Left ventricle myocardium inferior (tissue), 1 donor: ENCODE measurements around the gene PSMD8. TPM values are rescaled to one million over a fixed set of nuclear protein-coding genes. Genes with fewer than 3 reads are reported as not detected.
A peak's percentile ranks its signal among the peaks of the same experiment; 100 is the strongest.
"Not testable (repeated sequence)": the region's sequence is repeated elsewhere in the genome, so short reads cannot be mapped to it uniquely, and the experiment has no call there.

Experiments
- DNase-seq: peaks from one replicate; pipeline ENCODE4 v3.0.0-alpha.2; 2020
- H3K27ac ChIP-seq: fragments of 200-600 bp; replicated peaks from 2 replicates; pipeline ENCODE4 v1.8.0; 2021
- H3K27me3 ChIP-seq: fragments of 200-600 bp; 2 replicates; pipeline ENCODE4 v1.8.0; 2021; ENCODE audit warnings: low read depth
- H3K36me3 ChIP-seq: fragments of 200-600 bp; 2 replicates; pipeline ENCODE4 v1.8.0; 2021
- H3K4me1 ChIP-seq: fragments of 200-600 bp; 2 replicates; pipeline ENCODE4 v1.8.0; 2021
- H3K4me3 ChIP-seq: fragments of 200-600 bp; 2 replicates; pipeline ENCODE4 v1.8.0; 2021; ENCODE audit warnings: mild to moderate bottlenecking, moderate library complexity
- H3K9me3 ChIP-seq: fragments of 200-600 bp; replicated peaks from 2 replicates; pipeline ENCODE4 v1.8.0; 2021
- CTCF ChIP-seq: fragments of 200-600 bp; IDR thresholded peaks from 2 replicates; pipeline ENCODE4 v1.8.0; 2021; ENCODE audit warnings: antibody characterized with exemption, mild to moderate bottlenecking, borderline replicate concordance
- intact Hi-C: fragments of 100-400 bp; cut with micrococcal nuclease; formaldehyde crosslinking; loops from one replicate; pipeline ENCODE4 v1.11.0; 2022
- total RNA-seq: library from RNA; stranded (reverse); fragmentation: NEBNext Ultra II Directional; extraction: Animal tissue kit (Norgen Biotek cat#: 25700); gene quantifications from one replicate; pipeline ENCODE4 v1.2.1, GENCODE V29; 2021
- donor health status: DM: no; HTN: yes; CAD: no; lungs with severe emphysema.

The PSMD8 gene
- total RNA-seq, 1 donor from 2014 or later, result 349 TPM

- Histone ChIP-seq H3K9me3 (no peaks in the 10 kb centered on the region), H3K4me3 (peak overlapping the region; percentile 71), H3K27me3 (no peaks in the 10 kb centered on the region), H3K27ac (peak overlapping the region; percentile 97), H3K36me3 (no peaks in the 10 kb centered on the region), H3K4me1 (peaks cover 11% of the 10 kb centered on the region)
- intact Hi-C loops, result no loop called here
- no peak for TF ChIP-seq CTCF
- peak; percentile 96 for DNase-seq
Measured at GRCh38 chr19:38335949-38336637, 38.3 kb upstream of the PSMD8 start.

- no peaks in the 10 kb centered on the region for H3K9me3 ChIP-seq
- intact Hi-C loops, result no loop called here
- H3K27me3 ChIP-seq, result no peaks in the 10 kb centered on the region
- DNase-seq, result peak; percentile 94
- peak overlapping the region; percentile 97 for H3K27ac ChIP-seq
- no peaks in the 10 kb centered on the region for H3K36me3 ChIP-seq
- H3K4me3 ChIP-seq, result peak overlapping the region; percentile 71
- H3K4me1 ChIP-seq, result peaks cover 11% of the 10 kb centered on the region
- TF ChIP-seq CTCF, result no peak
Measured at GRCh38 chr19:38336638-38337359, 37.6 kb upstream of the PSMD8 start.

GRCh38 chr19:38337360-38337653 lies 37.1 kb upstream of the PSMD8 start:
- TF ChIP-seq CTCF, result no peak
- Histone ChIP-seq H3K4me1 (peaks cover 11% of the 10 kb centered on the region), H3K36me3 (no peaks in the 10 kb centered on the region), H3K27ac (peak overlapping the region; percentile 97), H3K9me3 (no peaks in the 10 kb centered on the region), H3K27me3 (no peaks in the 10 kb centered on the region), H3K4me3 (peak overlapping the region; percentile 71)
- DNase-seq, result no peak
- intact Hi-C loops, result no loop called here

- H3K9me3 ChIP-seq, H3K36me3 ChIP-seq, intact Hi-C loops, DNase-seq, H3K27ac ChIP-seq, H3K27me3 ChIP-seq, H3K4me3 ChIP-seq: not testable (repeated sequence)
- peaks cover 11% of the 10 kb centered on the region for H3K4me1 ChIP-seq
Measured at GRCh38 chr19:38339011-38339410, 35.4 kb upstream of the PSMD8 start.

- intact Hi-C loops, result no loop called here
- H3K4me3 ChIP-seq, result no peak overlapping the region
- DNase-seq, result no peak
- no peaks in the 10 kb centered on the region for H3K36me3 ChIP-seq
- TF ChIP-seq CTCF, result no peak
- no peaks in the 10 kb centered on the region for H3K27me3 ChIP-seq
- H3K27ac ChIP-seq, result no peak overlapping the region
- peaks cover 7% of the 10 kb centered on the region for H3K4me1 ChIP-seq
- no peaks in the 10 kb centered on the region for H3K9me3 ChIP-seq
Measured at GRCh38 chr19:38340927-38341326, 33.4 kb upstream of the PSMD8 start.

GRCh38 chr19:38346837-38347236 lies 27.5 kb upstream of the PSMD8 start:
- no peak for TF ChIP-seq CTCF
- Histone ChIP-seq H3K36me3 (no peaks in the 10 kb centered on the region), H3K27ac (no peak overlapping the region), H3K4me1 (no peaks in the 10 kb centered on the region), H3K27me3 (peaks cover 15% of the 10 kb centered on the region), H3K4me3 (no peak overlapping the region), H3K9me3 (no peaks in the 10 kb centered on the region)
- DNase-seq, result no peak
- intact Hi-C loops, result no loop called here
